ENCODE results near the gene LHX4.

Gene LHX4

DNA sequence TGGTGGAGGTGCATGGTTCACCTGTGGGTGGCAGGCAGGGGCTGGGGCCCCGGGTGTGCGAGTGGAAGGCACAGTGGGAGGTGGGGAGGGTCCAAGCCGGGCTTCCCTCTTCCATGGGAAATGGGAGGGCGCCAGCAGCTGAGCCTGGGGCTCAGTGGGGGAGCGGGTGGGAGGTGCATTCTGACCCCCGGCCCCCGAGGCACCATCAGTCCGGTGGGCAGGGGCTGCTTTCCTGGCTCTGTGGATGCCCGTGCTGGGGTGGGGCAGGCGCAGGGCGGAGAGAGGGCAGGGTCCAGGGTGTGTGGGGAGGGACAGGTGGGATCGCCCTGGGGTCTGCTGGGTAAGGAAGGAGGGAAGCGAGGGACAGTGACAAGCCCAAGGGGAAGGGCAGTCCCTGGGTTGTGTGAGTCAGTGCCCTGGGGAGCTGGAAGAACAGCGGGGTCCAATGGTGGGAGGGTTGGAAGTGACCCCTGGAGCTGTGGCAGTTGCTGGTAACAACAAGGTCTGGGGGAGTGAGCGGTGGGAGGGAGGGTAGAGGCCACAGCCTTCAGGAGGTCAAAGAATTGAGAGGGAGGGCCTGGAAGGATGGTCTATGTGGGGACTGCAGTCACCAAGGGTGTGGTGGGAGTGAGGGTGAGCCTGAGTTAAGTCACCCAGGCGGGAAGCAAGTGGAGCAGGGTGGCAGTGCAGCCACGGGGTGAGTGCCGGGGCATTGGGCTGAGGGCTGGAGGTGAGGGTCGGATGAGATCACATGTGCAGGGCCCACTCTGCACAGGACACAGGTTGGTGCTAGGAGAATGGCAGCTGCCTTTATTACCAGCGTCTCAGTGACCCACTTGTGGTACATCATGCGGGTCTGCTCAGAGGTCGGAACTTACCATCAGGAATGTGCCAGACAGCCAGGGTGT lies 29.6 kb downstream of the LHX4 start:
- DNase-seq: no peak

DNA sequence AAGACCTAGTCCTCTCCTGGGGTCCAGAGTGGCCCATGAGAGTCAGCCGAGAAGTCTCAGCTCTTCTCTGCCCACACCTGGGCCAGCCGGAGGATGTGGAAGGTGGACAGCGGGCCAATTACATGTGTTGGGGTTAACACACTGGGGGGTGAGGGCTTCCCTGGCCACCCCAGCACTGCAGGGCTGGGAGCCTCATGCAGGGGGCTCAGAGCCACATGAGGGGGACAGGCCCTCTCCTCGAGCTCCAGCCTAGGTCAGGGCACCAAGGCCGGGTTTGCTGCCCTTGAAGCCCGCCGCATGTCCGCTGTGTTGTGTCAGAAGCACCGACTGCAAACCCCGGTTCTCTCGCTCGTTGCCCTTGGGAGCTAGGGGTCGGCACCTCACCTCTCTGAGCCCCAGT lies 30.5 kb downstream of the LHX4 start:
- no peak for DNase-seq

DNA sequence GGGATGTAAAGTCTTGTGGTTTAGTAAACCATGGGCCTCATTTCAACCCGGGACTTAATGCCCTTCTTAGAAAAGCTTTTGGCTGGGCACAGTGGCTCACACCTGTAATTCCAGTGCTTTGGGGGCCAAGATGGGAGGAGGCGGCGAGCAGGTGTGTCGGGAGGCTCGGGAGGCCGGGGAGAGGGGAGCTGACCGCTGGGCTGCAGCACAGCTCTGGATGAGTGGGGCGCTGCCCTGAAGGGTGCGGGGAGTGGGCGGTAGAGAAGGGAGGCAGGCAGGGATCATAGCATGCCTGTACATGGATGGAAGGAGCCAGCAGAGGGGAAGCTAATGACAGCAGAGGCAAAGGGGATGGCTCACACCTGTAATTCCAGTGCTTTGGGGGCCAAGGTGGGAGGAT lies 31.0 kb downstream of the LHX4 start:
- DNase-seq: no peak

DNA sequence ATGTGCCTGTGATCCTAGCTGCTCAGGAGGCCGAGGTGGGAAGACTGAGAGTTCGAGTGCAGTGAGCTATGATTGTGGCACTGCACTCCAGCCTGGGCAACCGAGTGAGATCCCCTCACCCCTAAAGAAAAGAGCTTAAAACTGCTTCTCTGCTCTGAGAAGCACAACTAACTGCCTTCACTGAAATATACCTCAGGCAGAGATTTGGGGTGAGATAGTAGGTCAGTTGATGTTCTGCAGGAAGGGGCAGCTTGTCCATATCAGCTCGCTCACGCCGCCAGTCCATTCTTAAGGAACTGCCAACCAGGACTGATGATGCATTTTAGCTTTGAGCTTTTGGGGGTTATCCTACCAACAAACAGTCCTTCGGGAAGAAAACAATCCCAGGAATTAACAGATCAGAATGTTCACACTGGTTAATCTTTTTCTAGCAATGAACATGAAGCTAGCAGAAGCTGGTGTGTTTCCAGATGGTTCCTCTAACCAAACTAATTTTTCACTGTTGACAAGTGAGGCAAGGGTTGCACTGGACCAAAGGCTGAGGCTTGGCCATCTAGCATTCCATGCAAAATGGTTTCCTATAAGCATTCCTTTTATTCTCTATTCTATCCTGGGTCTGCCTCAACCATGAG lies 31.6 kb downstream of the LHX4 start:
- DNase-seq: no peak

DNA sequence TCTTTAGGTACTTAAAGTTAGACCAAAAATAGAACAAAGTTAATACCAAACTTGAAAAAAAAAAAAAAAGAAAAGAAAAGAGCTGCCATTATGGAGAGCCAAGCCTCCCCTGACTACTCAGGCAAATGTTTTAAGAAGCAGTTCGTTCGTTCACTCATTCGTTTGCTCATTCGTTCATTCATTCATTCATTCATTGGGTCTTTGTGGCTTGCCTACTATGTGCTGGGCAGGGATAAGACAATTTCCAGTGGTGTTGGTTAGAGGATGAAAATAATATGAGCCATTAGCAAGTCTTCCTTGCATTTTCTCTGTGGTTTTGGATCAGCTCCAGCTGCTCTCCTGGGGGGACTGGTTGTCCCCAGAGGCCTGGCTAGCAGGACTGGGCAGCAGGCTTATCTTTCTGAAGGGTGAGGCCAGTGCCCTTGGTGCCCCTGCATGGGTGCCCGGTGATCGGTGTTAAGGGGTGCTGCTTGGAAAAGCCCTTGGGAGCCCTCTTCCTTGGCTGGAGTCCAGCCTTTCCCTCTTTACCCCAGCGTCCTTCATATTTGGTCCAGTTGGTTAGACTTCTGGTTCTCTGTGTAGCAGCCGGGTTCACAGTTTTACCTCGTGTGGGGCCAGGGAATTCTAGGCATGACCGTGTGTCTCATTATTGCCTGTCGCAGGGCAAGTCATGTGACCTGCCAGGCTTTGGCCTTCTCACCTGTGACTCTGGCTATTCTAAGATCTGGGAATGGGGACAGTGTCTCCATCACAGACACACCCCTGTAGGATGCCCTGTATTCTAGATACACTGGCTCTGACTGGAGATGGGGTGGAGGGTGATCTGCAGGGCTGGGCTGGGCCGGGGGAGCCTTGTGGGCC lies 32.8 kb downstream of the LHX4 start:
- no peak for DNase-seq

DNA sequence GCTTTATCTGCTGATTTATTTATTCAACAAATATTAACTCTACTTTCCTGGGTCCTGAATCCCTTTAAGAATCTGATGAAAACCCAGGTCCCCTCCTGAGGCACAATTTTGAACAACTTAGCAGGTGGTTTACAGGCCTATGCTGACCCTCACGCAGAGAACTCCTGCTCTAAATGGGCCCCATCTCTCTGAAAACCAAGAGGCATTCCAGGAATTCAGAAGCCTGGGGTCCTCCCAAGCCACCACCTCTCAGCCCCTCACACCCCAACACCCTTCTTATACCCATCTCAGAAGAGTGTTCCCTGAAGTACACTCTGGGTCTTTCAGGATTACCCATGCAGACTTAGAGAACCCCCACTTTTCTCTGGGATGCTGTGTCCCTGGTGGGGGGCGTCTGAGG lies 34.5 kb downstream of the LHX4 start:
- DNase-seq: no peak

DNA sequence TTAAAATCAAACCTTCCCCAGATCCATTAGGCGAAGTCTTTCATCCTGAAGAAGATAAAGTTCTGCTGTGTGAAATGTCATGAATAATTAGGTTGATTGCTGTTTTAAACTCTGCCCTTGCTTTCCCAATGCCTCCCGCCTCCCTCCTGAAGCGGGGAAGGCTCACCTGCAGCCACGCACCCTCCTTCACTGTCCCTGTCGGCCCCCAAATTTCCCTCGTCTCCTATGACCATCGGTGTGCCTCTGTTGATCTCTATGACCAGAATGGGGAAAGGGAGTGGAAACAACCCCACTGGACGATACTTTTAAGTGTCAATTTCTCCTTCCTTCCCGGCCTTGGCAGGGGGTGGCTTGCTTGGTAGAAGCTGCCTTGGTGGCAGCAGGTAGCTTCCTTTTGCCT lies 35.1 kb downstream of the LHX4 start:
- no peak for DNase-seq

DNA sequence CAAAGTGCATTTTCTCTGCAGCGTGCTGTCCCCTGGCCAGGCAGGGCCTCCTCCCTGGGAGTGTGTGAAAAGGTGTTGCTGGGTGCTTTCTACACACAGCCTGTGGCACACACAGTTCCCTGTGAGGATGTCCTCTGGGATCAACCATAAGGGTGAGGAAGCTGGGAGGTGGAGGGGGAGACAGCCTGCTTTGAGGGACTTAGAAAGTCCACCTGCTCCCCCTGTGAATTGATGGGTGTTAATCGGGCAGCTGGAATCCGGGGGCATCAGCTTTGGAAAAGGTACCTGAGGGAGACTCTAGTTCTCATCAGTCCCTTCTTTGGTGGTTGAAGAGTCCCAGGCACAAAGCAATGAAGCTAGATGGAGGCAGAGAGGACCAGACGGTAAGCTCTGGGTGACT lies 35.8 kb downstream of the LHX4 start:
- no peak for DNase-seq

DNA sequence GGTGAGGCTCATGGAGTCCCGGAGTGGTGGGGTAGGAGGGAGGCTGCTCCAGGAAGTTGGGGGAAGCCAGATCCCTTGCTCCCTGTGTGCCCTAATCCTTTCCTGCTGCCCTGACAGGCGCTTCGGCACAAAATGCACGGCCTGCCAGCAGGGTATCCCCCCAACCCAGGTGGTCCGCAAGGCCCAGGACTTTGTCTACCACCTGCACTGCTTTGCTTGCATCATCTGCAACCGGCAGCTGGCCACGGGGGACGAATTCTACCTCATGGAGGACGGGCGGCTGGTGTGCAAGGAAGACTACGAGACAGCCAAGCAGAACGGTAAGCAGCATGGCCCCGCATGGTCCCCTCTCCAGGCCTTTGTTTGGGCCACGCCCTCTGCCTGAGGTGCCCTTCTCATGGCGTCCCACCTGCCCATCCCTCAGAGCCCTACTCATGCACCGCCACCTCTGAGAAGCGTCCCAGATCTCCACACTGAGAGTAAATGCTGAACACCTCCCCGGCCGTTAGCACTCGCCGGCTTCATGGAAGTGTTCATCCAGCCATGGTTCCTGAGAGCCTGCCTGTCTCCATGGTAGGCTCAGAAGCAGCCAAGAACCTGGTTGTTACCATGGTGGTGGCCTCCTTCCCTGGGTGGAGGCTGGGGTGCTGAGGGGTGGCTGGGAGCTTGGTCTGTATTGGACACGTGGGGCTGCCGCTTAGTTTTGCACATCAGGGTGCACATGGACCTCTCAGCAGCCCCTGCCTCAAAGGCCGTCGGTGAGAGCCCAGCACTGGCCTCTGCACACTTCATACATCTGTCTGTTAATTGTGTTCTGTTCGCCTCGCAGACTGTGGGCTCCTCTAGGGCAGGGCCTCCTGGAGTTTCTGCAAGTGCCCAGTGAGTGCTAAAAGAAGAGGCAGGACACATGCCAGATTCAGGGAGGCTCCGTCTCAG lies 36.5 kb downstream of the LHX4 start:
- DNase-seq: no peak

DNA sequence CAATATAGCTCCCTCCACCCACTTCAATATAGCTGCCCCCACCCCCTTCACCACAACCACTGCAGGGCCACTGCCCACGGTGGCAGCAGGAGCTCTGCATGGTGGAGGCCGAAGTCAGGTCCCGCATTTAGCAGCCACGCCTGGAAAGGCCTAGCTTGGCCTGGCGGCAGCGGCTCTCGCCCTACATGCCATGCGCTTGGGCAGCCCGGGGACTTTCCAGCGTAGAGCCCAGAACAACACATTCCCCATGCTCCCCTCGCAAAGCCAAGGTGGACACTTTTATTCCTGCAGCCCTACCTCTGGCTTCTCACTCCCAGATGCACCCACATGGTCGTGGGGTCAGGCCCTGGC lies 37.1 kb downstream of the LHX4 start:
- DNase-seq: no peak

DNA sequence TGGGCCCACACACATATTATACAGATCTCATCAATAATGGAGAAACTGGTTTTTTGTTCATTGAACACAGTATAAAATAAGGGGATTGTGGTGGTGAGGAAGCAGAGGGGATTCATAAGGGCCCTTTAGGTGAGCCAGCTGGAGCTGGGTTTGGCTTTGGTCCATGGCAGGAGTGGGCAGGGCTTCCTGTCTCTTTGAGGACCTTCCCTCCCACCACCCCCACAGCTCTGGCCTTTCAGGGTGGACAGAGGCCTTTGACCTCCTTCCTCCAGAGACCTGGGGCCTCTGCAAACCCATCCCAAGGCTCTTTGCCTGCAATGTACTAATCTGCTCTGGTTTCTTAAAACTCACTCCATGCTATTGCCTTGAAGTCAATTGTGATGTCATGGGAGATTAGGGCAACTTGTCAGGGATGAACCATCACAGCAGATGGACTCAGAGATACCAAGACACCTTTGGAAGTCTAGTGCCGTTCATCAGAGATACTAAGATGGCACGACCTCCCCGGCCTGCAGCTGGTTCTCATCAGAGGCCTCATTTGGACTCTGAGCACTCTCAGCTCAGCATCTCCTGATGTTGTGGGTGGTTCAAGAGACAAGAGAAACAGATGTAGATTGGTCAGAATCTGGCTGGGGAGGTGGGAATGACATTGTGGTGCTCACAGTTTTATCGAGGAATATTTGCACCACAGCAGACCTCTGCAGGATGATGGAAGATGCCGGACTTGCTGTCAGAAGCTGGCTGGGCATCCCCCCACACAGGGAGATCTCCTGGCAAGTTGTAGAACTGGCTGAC lies 37.9 kb downstream of the LHX4 start:
- no peak for DNase-seq

DNA sequence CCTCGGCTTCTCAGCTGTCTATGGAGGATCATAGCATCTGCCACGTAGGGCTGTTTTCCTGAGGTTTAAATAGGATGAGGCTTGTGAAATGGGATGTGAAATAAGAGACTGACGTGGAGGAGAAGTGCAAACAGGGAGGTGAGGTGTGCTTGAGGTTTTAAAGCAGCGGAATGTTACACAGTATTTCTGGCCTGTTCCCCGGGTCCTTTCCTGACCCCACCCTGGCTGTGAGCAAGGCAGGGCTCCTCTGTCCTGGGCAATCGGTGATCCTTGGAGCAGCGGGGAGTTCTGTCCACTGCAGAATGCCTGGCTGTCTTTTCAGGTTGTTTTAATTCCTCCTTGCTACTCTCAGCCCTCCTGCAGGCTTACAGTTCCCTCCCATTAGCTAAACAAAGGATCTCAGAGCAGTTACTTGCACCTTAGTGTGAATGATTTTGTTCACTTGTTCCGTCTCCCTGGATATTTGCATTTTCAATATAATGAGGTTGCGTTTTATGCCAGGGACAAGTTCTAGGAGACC lies 38.6 kb downstream of the LHX4 start:
- DNase-seq: no peak

DNA sequence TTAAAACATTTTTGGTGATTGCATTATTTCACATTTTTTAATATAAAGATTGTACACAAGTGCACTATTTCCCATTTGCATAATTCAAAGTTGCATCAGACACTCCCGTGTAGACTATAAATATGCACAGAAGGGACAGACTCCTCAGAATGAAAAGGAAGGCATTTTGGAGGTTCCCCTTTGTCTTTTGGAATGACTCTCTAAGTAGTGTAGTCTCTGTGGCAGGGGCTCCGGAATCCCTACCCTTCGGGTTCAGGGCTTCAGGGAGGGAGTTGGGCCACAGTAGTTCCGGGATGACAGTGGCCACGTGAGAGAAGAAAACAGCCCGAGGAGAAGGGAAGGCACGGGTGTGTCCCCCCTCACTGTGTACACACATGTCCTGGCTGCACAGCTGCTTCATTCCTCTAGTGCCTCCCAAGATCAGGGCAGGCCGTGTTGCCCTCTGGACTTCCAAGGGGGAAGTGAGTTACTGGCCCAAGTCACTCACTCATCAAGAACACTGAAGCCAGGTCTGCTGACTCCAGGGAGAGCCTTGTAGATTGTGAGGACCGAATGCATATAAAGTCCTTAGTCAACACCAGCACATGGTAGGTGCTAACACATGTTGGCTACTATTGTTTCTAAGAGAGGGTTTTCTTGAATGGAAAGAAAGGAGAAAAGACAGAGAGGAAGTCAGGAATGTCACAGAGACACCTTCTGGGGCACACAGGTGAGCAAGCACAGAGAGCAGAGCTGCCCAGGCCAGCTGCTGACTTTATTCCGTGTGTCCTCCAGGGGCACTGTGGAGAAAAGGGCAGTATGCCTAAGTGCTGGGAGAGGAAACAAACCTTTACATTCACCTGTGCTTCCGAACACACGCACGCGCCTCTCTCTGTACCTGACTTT lies 39.8 kb downstream of the LHX4 start:
- DNase-seq: no peak

DNA sequence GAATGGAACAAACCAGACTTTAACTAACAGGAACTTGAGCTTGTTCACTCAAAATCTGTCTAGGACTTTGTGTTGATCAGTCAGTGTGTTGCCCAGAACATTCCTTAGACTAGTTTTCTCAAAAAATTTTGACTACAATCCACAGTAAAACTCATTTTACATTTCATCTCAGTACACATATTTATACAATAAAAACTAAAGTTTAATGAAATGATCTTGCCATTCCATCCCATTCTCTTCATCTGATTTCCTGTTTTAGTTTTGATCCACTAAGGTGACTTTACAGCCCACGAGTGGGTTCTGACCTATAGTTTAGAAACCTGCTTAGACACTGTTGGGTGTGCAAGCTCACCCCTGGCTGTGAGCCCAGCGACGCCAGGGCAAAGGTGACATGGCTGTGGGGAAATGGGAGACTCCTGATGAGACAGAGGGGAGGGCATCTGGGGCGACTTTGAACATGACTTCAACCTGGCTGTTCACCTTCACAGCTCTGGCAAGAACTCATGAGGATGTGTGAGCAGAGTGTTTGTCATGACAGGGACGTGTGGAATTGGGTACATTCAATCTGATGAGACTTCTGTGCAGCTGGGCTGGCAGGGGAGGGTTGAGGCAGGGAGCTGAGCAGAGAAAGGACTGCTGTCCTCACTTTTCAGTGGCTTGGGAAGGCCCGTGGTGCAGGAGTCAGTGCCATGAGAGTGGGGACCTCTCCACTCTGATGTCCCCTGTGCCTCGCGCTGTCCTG lies 40.6 kb downstream of the LHX4 start:
- DNase-seq: no peak

DNA sequence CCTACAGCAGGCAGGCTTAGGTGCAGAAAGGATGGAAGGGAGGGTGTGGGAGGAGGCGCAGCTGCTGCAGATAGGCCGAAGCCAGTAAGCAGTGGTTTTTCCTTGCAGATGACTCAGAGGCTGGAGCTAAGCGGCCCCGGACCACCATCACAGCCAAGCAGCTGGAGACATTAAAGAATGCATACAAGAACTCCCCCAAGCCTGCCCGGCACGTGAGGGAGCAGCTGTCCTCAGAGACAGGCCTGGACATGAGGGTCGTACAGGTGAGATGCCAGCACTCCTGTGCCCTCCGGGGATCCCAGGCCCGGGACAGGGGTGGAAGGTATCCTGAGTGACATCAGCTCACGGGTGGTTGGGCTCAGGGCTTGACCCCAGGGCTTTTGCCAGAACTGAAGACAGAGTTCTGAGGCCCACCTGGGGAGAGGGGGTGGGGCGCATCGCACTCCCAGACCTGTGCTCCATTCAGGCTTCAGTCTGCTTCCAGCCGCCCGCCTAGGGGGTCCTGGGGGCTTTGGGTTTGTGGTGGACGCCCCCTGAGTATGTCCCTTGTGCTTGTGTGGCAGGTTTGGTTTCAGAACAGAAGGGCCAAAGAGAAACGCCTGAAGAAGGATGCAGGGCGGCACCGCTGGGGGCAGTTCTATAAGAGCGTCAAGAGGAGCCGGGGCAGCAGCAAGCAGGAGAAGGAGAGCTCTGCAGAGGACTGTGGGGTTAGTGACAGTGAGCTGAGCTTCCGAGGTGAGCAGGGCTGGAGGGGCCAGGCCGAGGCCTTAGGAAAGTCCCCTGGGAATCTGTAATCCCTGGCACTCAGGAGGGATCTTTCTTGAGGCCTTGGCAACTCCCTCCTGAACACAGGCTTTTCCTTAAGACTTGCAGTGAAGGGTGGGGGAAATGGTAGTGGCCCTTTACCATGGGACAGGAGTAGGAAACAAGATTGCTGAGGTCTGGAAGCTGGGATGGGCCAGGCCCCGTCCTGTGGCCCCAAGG lies 41.5 kb downstream of the LHX4 start:
- no peak for DNase-seq

DNA sequence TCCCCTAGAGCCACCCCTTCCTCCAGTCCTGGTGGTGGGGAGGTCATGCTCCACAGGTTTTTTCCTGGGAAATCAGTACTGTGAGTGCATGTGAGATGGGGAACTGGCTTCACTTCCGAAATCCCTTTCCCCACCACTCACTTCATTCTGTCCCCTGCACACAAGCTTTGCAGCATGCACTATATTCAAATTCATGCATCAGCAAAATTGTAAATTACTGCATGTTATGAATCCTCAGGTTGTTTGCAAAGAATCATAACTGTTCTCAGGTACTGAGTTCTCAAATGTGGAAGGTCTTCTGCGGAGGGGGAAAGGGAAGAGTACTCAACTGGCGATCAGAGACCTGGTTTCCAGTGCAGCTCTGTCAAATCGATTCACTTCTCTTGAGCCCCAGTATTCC lies 42.3 kb downstream of the LHX4 start:
- no peak for DNase-seq

DNA sequence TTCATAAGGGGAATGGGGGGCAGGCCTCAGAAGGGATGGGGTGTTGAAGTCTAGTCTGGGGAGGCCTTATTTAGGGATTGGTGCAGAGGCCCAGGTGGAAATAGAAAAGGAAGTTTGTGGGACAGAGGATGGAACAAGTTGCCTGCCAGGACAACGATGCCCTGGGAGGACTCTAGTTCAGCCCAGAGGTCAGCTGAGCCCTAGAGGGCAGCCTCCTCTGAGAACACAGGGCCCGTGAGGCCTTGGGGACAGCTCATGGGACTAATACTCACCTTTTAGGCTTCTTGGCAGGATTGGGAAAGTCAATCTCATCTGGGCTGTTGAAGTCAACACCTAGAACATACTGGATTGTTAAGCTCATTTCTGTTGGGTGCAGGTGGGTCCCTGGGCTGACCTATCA lies 43.0 kb downstream of the LHX4 start:
- no peak for DNase-seq

DNA sequence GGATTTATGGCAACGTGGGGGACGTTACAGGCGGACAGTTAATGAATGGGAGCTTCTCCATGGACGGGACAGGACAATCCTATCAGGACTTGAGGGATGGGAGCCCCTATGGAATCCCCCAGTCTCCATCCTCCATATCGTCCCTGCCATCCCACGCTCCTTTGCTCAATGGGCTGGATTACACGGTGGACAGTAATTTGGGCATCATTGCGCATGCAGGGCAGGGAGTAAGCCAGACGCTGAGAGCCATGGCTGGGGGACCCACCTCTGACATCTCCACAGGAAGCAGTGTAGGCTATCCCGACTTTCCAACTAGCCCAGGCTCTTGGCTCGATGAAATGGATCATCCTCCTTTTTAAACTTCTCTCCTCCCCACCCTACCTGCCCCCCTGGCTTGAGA lies 44.2 kb downstream of the LHX4 start:
- no peak for DNase-seq
